Activated CD8-positive, alpha-beta memory T cell treated with anti-CD3 and anti-CD28 coated beads for 36 hours (primary cell): ENCODE measurements around the gene IFRD1. TPM values are rescaled to one million over a fixed set of nuclear protein-coding genes. Genes with fewer than 3 reads are reported as not detected.

Experiments used
- CTCF ChIA-PET: fragments of 350-600 bp; sonication (Branson Sonifier 250); formaldehyde crosslinking; loops from one replicate; lab custom pipeline; 2021; ENCODE audit warnings: antibody characterized with exemption; lab: Charles Lee
- POLR2A ChIA-PET: fragments of 350-600 bp; sonication (Branson Sonifier 250); formaldehyde crosslinking; loops from one replicate; lab custom pipeline; 2021; ENCODE audit warnings: antibody characterized with exemption; lab: Charles Lee
- total RNA-seq, 2 experiments: library from RNA; stranded (reverse); gene quantifications; one replicate each; pipeline ENCODE4 v1.2.3, GENCODE V29; 2021

Gene IFRD1
- total RNA-seq, result 10 to 100 TPM; 51.1 to 61.5 TPM

- ChIA-PET CTCF (interaction anchor here (1.5 kb wide), 1 partner anchor 37 kb away, joined by 3 read pairs; no protein-coding TSS in a partner anchor), POLR2A (interaction anchor here (0.6 to 2.8 kb wide), 6 partner anchors 10 to 490 kb away, joined by 3 to 19 read pairs (median 4); partner anchors contain the start of genes DOCK4 and ZNF277)
Observed at GRCh38 chr7:112449902-112450806, at the start of gene IFRD1. Gene IFRD1 (plus strand): TSS chr7:112450460. CDS start chr7:112450689, 229 bp downstream.

GRCh38 chr7:112404321-112404720 lies 45.9 kb upstream of the IFRD1 start:
- ChIA-PET CTCF (no interaction called here), POLR2A (no interaction called here)

DNA sequence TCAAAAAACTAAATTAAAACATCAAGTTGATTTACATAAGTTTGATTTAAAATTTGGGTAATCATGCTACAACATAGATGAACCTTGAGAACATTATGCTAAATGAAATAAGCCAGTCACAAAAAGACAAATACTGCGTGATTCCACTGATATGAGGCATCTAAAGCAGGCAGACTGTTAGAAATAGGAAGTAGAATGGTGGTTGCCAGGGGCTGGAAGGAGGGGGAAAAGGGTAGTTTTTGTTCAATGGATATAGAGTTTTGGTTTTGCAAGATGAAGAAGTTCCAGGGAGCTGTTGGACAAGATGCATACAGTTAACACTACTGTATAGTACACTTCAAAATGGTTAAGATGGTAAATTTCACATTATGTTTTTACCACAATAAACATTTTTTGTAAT lies 45.0 kb upstream of the IFRD1 start:
- ChIA-PET POLR2A (no interaction called here), CTCF (no interaction called here)

- ChIA-PET CTCF (no interaction called here), POLR2A (no interaction called here)
Observed at GRCh38 chr7:112407261-112407660, 43.0 kb upstream of the IFRD1 start.

DNA sequence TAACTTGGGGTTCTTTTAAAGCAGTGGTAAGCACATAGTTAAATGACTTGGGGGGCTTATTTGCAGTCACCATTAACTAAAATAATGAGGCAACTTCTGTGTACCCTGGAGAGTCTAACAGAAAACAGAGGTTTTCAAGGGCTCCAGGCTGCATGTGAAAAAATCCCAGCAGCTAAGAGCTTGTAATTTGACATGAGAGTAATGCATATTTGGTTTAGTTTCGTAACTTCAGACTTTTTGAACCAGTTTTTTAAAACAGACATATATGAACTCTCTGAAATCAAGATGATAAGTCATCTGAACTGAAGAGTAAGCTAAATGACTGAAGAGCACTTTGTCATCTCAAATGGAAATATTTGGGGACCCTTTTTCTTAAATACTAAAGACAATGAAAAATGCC lies 40.2 kb upstream of the IFRD1 start:
- ChIA-PET CTCF (no interaction called here), POLR2A (no interaction called here)

GRCh38 chr7:112411186-112411795 lies 39.0 kb upstream of the IFRD1 start:
- ChIA-PET POLR2A (no interaction called here), CTCF (no interaction called here)

GRCh38 chr7:112414855-112415490 lies 35.3 kb upstream of the IFRD1 start:
- ChIA-PET POLR2A (no interaction called here), CTCF (interaction anchor here (1.6 kb wide), 1 partner anchor 10 kb away, joined by 3 read pairs; no protein-coding TSS in a partner anchor)

GRCh38 chr7:112416127-112416526 lies 34.1 kb upstream of the IFRD1 start:
- CTCF ChIA-PET, result interaction anchor here (1.0 to 1.6 kb wide), 2 partner anchors 9 to 20 kb away, joined by 3 to 4 read pairs; no protein-coding TSS in a partner anchor
- POLR2A ChIA-PET, result no interaction called here

- POLR2A ChIA-PET, result no interaction called here
- CTCF ChIA-PET, result no interaction called here
Observed at GRCh38 chr7:112419543-112420130, 30.6 kb upstream of the IFRD1 start.

GRCh38 chr7:112420236-112420861 lies 29.9 kb upstream of the IFRD1 start:
- POLR2A ChIA-PET, result no interaction called here
- CTCF ChIA-PET, result interaction anchor here (1.3 kb wide), 1 partner anchor 25 kb away, joined by 3 read pairs; no protein-coding TSS in a partner anchor

GRCh38 chr7:112421666-112422486 lies 28.4 kb upstream of the IFRD1 start:
- ChIA-PET POLR2A (interaction anchor here (0.7 kb wide), 1 partner anchor 28 kb away, joined by 3 read pairs; the partner anchor contains the start of gene IFRD1), CTCF (interaction anchor here (0.6 to 1.3 kb wide), 2 partner anchors 24 to 1105 kb away, joined by 3 to 7 read pairs; no protein-coding TSS in a partner anchor)

DNA sequence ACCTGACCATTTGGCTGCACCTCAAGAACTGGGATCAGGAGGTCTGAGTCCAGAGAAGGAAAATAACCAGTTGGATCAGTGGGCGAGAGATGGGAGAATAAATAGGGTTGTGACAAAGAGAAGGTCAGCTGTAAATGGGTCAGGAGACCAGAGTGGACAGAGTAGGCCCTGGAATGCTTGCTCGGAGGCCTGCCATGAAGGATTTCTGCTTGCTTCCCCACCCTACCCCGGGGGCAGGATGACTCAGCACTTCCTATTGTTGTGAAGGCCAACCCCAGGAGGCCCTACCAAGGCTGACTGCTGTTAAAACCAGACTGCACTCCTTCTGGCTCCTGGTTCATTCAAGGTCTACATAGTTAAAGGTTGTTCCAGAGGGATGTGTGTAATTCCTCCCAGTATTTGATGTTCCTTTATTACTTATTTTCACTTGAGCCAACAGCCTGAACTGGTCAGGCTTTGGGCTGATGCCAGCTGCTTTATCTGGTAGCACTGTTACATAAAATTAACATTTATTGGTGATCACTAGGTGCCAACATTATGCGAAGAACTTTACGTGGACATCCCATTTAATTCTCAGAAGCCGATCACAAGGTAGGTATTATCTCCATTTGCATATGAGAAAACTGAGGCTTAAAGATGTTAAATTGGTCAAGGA lies 27.3 kb upstream of the IFRD1 start:
- POLR2A ChIA-PET, result interaction anchor here (0.7 kb wide), 1 partner anchor 27 kb away, joined by 3 read pairs; the partner anchor contains the start of gene IFRD1
- CTCF ChIA-PET, result no interaction called here

- POLR2A ChIA-PET, result no interaction called here
- CTCF ChIA-PET, result interaction anchor here (1.7 kb wide), 1 partner anchor 8 kb away, joined by 3 read pairs; no protein-coding TSS in a partner anchor
Observed at GRCh38 chr7:112423987-112424386, 26.3 kb upstream of the IFRD1 start.

DNA sequence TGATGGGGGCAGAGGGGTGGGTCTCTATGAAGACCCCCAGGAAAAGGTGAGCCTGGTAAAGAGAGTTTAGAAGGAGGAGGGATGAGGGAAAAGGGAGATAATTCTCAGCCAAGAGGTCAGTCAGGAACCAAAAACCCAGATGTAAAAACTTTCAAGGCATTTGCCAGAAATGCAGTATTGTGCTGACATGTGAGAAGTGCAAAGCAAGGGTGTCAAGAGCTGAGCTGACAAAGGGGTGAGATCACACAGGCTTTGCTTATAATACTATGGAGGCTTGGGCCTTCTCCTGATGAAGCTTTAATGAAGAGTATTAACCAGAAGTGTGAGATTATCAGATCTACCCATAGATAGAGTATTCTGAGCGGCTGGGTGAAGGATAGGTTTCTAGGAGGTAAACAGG lies 22.3 kb upstream of the IFRD1 start:
- POLR2A ChIA-PET, result no interaction called here
- CTCF ChIA-PET, result no interaction called here

DNA sequence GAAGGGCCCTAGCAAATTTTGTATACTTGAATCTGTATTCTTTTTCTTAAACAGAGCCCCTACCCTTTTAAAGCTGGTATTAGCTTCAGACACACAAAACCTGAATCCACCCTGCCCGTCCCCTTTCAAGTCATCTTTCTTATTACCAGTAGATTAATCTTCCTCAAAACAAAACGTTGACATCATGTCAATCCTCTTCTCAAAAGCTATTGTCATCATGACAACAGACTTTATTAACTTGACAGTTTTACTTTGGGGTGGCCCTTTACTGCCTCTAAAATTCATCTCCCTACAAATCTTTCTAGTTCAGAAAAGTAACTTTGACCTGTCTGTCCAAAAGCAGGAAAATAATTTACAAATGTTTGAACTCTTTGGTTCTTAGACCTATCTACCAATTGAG lies 21.5 kb upstream of the IFRD1 start:
- POLR2A ChIA-PET, result no interaction called here
- CTCF ChIA-PET, result no interaction called here

DNA sequence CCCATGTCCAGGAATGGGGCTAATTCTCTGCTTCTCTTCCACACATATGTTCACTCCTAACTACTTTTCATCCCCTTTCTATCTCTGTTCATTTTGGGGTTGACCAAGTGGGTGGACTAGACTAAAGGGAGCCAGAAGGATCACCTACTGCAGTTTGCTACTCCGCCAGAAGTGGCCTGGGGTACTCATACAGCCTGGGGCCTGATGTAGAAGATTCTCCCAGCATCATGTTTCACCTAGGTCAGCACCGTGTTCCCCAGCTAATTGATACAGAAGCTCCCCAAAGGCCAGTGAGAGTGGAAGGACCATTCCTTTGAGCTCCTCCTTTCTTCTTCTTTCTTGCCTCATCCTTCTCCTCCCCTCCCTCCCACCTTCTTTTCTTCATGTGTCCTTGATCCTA lies 19.6 kb upstream of the IFRD1 start:
- POLR2A ChIA-PET, result no interaction called here
- CTCF ChIA-PET, result no interaction called here

GRCh38 chr7:112431803-112432202 lies 18.5 kb upstream of the IFRD1 start:
- ChIA-PET CTCF (no interaction called here), POLR2A (no interaction called here)
